Measurements from ENCODE around the gene PELI3.
"Not testable (repeated sequence)": the region's sequence is repeated elsewhere in the genome, so short reads cannot be mapped to it uniquely, and the experiment has no call there.

Gene PELI3, protein sequence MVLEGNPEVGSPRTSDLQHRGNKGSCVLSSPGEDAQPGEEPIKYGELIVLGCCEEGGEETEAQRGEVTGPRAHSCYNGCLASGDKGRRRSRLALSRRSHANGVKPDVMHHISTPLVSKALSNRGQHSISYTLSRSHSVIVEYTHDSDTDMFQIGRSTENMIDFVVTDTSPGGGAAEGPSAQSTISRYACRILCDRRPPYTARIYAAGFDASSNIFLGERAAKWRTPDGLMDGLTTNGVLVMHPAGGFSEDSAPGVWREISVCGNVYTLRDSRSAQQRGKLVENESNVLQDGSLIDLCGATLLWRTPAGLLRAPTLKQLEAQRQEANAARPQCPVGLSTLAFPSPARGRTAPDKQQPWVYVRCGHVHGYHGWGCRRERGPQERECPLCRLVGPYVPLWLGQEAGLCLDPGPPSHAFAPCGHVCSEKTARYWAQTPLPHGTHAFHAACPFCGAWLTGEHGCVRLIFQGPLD

DNA sequence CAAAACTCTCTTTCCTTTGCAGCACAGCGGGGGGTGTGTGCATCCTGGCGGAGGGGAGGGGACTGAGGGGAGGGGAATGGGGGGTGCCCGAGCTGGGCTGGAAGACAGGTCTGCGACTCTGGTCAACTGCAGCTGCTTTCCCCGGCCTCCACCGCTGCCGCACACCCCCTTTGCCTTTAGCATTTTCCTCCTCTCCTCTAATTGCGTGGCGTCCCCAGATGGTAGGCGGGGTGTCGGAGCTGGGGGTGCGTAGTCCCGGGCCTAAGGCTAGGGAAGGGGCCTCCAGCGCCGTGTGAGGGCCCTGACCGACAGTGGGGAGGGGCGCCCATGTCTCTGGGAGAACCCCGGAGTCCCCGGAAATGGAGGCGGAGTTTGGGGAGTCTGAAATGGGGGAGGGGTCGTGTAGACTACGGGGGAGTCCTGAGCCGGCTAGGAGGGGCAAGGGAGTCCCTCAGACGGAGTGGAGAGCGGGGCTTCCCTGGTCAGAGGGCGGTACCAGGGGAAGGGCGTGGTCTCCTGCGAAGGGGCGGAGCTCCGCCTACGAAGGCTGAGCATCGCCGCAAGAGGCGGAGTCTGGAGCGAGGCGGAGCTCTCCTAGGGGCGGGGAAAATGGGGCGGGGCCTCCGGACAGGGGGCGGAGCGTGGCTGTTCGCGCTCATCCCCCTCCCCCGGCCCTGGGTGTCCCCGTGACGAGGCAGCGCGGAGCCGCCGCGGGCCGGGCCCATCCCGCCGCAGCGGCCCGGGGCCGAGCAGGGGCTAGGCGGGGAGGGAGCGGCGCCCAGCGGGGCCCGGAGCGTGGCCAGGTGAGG is at the start of gene PELI3:
Gene PELI3, plus strand, starts transcription at position 681 of the 809 bp plus-strand sequence. CDS start 1,224 bp downstream, outside the sequence.
- peak; percentile 83 for DNase-seq (ENCODE audit: low spot score)

DNA sequence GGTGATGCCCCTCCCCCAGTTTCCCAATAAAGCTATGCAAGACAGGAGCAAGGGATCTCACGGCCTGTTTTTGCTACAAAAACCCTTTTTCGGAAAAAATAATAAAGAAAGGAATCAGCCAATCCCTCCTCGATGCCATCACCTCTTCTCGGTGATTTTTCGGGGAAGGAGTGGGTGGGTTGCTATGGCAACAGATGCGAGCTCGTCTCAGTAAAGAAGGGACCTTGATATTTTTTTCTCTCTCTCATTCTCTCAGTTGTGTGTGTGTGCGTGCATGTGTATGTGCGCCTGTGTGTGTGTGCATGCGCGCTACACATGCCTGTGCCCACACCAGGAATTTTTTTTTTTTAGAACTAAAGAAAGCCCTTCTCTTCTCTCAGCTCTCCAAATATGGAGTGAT is 49.7 kb upstream of the PELI3 start:
- no peak for DNase-seq (ENCODE audit: low spot score)

DNA sequence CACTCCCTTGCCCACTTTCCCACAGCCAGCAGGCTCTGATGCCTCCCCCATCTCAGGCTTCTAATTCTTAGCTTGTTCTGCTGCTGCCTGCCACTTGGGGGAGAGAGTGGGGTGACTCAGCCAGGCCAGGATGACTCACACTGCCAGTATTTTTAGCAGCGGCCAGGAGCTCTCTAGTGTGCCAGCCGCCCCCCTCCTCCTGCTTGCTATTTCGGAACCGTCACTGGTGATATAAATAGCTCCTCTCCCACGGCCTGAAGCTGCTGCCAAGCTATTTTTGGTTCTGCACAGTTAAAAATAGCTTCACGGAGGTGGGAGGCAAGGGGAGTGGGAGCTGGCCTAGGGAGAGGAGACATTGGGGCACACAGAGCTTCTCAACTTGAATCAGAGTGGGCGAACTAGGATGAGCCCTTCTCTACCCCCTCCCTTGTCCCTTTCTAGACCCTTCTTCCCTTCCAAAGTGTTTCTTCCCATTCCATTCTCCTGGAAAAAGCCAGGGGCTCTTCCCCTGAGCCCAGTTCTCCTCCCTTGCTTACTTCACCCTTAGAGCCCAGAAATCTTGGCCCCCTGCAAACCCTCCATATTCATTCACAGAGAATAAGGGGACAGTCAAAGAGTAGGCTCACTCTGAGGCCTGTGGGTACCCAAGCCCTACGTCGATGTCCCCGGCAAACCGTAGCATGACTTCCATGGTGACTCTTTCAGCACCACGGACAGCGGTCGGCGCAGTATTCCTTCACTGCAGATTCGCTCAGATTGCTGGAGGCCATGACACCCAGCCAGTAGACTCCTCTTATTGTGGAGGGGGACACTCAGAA is 48.3 kb upstream of the PELI3 start:
- DNase-seq (ENCODE audit: low spot score): peak; percentile 87

DNA sequence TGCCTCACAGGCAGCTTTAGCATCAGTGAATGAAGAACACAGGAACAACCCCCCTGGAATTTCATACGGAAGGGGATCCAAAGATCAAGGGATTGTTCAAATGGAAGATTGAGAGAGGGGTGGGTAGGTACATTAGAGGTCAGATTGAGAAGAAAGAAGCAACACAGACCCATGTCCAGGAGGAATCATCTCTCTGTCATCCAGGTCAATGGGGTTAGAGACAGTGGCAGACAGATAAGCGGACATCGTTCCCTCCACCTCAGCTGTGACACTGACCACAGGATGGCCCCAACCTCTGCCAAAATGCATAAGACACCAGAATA is 47.8 kb upstream of the PELI3 start:
- no peak for DNase-seq (ENCODE audit: low spot score)

DNA sequence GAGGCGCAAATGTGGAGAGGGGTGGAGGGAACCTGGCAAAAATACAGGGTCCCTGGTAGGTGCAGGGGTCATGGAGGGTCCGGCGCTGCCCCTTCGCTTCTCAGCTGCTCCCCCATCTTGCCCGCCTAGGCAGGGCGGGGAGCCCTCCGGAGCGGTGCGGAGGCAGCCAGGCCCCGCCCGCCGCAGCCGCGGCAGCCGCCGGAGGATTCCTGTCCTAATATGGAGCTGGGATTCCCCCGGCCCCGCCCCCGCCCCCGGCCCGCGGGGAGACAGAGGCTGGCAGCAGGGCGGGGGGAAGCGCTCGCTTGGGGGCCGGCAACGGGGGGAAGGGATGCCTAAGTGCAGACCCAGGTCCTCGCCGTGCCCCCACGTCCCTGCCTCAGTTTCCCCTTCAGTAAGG is 46.9 kb upstream of the PELI3 start:
- DNase-seq (ENCODE audit: low spot score): no peak

DNA sequence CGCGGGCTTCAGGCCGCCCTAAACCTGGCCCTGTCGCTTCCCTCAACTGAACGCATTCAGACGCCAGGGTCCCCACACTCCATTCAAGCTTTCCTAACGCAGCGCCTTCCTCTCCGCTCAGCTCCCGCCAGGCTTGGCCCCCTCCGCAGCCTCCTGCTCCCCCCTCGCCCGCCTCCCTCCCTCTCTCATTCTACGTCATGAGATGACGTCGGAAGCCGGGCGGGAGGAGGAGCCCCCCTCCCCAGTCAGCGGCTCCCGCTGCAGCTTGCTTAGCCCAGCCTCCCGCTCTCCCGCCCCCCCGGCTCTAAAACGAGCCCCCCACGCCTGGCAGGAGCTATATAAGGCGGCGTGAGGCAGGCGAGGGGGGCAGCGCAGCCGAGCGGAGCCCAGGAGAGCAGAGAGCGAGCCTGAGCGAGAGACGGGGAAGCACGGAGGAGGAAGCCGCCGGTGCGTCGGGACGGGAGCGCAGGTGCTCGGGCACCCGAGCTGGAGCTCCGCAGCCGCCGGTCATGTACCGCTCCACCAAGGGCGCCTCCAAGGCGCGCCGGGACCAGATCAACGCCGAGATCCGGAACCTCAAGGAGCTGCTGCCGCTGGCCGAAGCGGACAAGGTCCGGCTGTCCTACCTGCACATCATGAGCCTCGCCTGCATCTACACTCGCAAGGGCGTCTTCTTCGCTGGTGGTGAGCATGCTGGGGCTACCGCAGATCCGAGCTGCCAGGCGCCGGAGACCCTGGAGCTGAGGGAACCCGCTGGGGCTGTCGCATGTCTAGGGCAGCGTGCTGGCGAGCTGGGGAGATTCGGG is 45.8 kb upstream of the PELI3 start, which contains the start of gene NPAS4:
Gene NPAS4, plus strand, starts transcription at position 365 of the 806 bp plus-strand sequence. Its CDS starts 145 bp downstream, at position 510.
- no peak for DNase-seq (ENCODE audit: low spot score)

DNA sequence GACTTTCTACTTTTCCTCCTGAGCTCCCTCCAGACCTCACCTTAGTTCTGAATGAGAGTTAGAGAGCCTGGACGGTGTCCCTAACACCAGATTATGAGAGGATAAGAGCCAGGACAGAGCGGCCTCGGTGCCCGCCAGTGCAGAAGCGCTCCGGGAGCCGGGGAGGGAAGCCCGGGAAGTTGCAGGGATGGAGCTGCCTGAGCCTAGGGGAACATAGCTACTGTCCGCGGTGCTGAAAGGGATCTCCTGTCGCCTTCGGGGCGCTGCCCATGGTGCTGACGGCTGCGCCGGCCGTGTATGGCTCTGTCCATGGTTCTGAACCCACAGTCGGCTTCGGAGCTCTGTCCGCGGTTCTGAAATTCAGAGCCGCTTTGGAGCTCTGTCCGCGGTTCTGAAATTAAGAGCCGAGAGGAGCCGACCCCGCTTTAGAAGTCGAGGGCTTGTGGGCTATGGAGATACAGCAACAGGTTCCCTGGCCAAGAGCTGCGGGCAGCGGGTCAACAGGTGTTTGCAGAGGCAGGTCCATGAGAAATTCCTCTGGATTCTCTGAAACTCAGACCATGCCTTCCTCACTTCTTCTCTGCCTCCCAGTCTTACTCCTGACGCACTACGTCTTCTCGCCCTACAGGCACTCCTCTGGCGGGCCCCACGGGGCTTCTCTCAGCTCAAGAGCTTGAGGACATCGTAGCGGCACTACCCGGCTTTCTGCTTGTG is 45.1 kb upstream of the PELI3 start:
- DNase-seq (ENCODE audit: low spot score): peak; percentile 81

DNA sequence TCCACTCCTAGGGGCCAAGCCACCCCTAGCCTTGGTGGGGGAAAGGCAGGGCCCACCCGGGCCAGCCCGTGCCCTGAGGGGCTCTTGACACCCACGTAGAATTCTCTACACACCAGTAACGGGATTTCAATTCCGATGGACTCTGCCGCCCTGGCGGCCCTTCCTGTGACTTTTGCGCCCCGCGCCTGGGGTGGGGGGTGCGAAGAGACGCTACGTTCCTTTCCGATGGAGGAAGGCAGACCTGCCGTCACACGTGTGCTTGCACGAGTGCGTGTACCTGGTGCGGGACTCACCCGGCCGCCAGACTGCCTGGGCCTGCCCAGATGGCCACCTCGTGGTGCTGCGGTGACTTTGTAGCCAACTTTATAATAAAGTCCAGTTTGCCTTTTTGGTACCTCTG is 40.4 kb upstream of the PELI3 start:
- DNase-seq (ENCODE audit: low spot score): no peak

DNA sequence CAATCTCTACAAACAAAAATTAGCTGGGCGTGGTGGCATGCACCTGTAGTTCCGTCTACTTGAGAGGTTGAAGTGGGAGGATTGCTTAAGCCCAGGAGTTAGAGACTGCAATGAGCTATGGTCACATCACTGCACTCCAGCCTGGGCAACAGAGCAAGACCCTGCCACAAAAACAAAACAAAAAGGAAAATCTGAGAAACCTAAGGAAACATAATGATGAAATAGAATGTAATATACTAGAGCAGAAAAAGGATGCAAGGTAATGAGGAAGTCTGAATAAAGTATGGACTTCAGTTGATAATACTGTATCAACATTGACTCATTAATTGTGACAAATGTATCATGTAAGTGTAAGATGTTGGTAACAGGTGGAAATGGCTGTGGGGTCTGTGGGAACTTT is 37.8 kb upstream of the PELI3 start:
- DNase-seq (ENCODE audit: low spot score): no peak

DNA sequence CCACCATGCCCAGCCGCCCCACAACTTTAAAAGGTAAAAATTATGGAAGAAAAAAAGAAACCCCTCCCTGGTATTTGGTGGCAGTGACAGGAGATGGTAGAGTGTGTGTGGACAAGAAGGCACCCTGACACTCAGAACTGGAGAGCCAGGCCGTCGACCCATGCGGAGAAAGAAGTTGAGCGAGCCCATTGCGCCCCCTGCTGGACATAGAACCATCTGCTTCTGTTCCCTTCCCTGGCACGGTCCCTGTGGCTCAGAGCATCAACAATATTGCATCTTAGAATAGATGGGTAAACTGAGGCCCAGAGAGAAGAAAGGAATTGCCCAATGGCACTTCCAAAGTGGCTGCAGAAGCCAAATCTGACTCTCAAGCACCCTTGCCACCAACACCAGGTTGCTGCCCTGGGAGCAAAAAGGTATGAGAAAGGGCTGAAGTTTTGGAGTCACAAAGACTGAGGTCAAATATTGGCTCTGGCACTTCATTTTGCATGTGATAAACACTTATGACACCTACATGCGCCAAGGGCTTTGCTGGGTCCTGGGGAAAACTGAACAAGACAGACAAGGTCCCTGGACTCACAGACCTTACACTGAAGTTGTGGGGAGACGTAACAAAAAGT is 36.6 kb upstream of the PELI3 start:
- DNase-seq (ENCODE audit: low spot score): peak; percentile 66

DNA sequence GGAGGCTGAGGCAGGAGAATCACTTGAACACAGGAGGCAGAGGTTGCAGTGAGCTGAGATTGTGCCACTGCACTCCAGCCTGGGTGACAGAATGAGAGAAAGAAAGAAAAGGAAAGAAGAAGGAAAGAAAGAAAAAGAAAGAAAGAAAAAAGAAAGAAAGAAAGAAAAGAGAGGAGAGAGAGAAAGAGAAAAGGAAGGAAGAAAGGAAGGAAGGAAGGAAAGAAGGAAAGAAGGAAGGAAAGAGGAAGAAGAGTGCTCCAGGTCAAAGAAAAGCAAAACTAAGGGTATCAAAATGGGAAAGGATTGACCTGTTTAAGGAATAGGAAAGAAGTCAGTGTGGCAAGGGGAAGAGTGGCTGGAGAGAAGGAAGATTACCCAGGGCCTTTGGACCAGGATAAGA is 35.4 kb upstream of the PELI3 start:
- not testable (repeated sequence) for DNase-seq (ENCODE audit: low spot score)

DNA sequence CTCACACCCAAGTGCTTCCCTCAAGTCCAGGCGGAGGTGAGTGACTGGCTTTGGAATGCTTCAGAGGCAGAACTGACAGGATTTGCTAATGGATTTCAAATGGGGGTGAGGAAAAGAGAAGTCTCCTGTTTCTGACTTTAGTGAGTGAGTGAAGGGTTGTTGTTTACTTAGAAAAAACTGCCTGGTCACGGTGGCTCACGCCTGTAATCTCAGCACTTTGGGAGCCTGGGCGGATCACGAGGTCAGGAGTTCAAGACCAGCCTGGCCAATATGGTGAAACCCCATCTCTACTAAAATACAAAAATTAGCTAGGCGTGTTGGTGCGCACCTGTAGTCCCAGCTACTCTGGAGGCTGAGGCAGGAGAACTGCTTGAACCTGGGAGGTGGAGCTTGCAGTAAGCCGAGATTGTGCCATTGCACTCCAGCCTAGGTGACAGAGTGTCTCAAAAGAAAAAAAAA is 34.8 kb upstream of the PELI3 start:
- DNase-seq (ENCODE audit: low spot score): not testable (repeated sequence)

DNA sequence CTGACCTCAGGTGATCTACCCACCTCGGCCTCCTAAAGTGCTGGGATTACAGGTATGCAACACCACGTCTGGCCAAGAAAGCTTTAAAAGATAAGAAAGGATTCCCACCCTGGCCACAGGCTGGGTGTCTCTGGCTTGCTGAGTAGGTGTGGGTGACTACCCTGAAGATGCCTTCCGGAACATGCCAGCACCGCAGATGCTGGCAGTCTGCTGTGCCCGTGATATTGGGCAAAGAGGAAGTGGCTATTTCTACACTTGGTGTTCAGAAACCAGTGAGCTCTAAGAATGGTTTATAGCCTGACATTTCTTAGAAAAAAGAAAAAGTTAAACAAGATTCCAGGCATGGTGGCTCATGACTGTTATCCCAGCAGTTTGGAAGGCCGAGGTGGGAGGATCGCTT is 34.1 kb upstream of the PELI3 start:
- DNase-seq (ENCODE audit: low spot score): no peak

DNA sequence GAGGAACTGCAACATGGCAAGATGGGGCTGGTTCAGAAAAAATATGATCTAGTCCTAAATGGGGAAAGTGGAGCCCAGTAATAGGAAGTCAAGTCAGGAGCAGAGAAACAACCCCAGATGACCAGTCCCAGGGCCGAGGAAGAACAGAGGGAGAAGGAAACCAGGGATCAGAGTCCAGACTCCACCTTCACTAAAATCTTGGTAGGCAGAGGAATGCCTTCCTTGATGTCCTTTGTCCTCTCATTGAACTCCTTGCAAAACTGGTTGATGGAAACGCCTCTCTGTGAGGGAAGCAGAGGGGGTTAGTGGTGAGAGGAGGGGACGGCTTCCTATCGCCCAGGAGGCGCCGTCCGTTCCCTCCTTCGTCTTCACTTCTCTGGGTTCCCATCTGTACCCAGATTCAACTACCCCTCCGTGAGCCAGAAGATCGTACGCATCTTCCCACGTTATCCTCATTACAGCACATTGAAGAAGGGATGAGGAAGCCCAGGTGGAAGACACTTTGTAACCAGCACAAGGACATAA is 28.7 kb upstream of the PELI3 start:
- DNase-seq (ENCODE audit: low spot score): no peak

DNA sequence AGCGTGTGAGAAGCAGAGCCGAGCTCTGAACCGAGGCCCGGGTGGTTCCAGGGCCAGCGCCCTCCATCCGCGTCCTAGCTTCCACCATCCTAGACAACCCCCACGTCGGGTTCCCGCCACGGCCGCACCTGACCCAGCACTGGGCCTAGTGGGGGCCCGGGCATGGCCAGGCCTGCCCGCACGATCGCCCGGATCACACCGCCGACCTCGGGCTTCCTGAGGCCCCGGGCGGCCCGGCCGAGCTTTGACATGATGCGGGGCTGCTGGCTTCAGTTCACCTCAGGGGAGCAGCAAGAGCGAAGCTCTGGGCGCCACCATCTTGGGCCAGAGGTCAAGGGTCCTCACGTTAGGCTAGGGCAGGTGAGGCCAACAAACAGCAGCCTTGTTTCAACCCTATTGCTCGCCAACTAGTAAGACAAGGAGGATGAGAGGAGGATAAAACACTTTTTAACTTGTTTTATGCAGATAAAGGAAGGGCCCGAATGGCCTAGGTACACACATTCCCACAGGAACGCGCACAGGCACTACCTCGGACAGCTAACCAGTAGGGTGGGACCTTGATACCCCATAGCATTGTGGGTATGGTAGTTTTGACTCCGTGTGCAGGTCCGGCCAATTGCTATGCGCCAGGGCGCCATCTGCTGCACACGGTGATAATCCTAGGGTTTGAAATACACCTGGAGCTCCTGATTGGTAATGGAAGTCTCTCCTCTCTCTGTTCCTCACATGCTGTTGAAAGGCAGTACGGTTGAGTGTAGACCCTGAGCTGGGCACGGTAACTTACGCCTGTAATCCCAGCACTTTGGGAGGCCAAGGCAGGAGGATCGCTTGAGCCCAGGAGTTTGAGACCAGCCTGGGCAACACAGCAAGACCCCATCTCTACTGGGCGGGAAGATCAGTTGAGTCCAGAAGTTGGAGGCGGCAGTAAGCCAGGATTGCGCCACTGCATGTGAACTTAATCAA is 27.9 kb upstream of the PELI3 start, which contains the start of gene MRPL11:
Gene MRPL11, minus strand, starts transcription at position 345 of the 963 bp plus-strand sequence. Its CDS starts 94 bp downstream, at position 251.
- DNase-seq (ENCODE audit: low spot score): peak; percentile 96

DNA sequence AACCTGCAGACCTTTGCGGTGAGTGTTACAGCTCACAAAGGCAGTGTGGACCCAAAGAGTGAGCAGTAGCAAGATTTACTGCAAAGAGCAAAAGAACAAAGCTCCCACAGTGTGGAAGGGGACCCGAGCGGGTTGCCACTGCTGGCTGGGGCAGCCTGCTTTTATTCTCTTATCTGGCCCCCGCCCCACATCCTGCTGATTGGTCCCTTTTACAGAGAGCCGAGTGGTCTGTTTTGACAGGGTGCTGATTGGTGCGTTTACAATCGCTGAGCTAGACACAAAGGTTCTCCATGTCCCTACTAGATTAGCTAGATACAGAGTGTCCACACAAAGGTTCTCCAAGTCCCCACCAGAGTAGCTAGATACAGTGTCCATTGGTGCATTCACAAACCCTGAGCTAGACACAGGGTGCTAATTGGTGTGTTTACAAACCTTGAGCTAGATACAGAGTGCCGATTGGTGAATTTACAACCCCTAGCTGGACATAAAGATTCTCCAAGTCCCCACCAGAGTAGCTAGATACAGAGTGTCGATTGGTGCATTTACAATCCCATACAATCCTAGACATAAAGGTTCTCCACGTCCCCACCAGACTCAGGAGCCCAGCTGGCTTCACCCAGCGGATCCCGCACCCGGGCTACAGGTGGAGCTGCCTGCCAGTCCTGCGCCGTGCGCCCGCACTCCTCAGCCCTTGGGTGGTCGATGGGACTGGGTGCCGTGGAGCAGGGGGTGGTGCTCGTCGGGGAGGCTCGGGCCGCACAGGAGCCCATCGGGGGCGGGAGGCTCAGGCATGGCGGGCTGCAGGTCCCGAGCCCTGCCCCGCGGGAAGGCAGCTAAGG is 26.4 kb upstream of the PELI3 start:
- DNase-seq (ENCODE audit: low spot score): not testable (repeated sequence)

DNA sequence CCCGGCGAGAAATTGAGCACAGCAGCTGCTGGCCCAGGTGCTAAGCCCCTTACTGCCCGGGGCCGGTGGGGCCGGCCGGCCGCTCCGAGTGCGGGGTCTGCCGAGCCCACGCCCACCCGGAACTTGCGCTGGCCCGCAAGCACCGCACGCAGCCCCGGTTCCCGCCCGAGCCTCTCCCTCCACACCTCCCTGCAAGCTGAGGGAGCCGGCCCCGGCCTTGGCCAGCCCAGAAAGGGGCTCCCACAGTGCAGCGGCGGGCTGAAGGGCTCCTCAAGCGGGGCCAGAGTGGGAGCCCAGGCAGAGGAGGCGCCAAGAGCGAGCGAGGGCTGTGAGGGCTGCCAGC is 25.8 kb upstream of the PELI3 start:
- not testable (repeated sequence) for DNase-seq (ENCODE audit: low spot score)

DNA sequence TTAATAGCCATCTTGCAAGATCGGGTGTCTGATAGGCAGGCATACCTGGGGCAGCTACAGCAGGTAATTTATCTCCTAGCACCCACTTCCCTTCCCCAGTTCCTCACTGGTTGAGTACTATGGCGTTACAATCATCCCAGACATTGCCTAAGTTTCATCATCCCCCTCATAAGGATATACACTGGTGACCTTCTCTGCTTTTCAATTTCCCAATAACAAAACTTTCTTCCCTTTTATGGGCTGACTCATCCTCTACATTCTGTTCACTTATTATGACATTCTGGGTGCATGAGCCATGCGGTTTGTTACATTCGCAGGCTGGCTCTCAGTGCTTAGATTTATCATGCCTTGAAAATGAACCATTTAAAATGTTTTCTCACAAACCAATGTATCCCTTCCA is 23.1 kb upstream of the PELI3 start:
- peak; percentile 55 for DNase-seq (ENCODE audit: low spot score)

Measured in SW480 (cell line).